WTC11 (cell line): Measurements from ENCODE around the gene DEFB118. TPM values are rescaled to one million over a fixed set of nuclear protein-coding genes. Genes with fewer than 3 reads are reported as not detected.

Source experiments
- ATAC-seq: fragments of 200-7000 bp; cut with Tn5 transposase; 2 replicates; pipeline ENCODE4 v1.10.0; 2021; ENCODE audit warnings: mild to moderate bottlenecking, moderate library complexity
- CTCF ChIA-PET: fragments of 300-600 bp; sonication (Branson Sonifier 250); formaldehyde crosslinking; loops from one replicate; lab custom pipeline; 2021; ENCODE audit warnings: antibody characterized with exemption; lab: Charles Lee
- POLR2A ChIA-PET: fragments of 350-600 bp; sonication (Branson Sonifier 250); formaldehyde crosslinking; loops from one replicate; lab custom pipeline; 2021; ENCODE audit warnings: antibody characterized with exemption; lab: Charles Lee
- DNase-seq: peaks from one replicate; pipeline ENCODE4 v3.0.0; 2021; ENCODE audit warnings: low spot score
- H3K27ac Mint-ChIP-seq: 2 replicates; pipeline ENCODE4 v1.8.0; 2021; ENCODE audit warnings: mixed read lengths
- H3K27me3 Mint-ChIP-seq: 2 replicates; pipeline ENCODE4 v1.8.0; 2021; ENCODE audit warnings: low read depth, mild to moderate bottlenecking, moderate library complexity, mixed read lengths
- H3K36me3 Mint-ChIP-seq: 2 replicates; pipeline ENCODE4 v1.8.0; 2021; ENCODE audit warnings: mixed read lengths
- H3K4me1 Mint-ChIP-seq: 2 replicates; pipeline ENCODE4 v1.8.0; 2022; ENCODE audit warnings: mixed read lengths
- H3K4me3 Mint-ChIP-seq: 2 replicates; pipeline ENCODE4 v1.8.0; 2021; ENCODE audit warnings: mild to moderate bottlenecking, moderate library complexity, mixed read lengths
- H3K9me3 Mint-ChIP-seq: 2 replicates; pipeline ENCODE4 v1.8.0; 2021; ENCODE audit warnings: mixed read lengths
- CBFB ChIP-seq: sonication (generic); formaldehyde crosslinking; IDR thresholded peaks from 2 replicates; pipeline ENCODE4 v1.8.1; 2022; ENCODE audit warnings: mild to moderate bottlenecking, low read depth, missing genetic modification reagents
- CDX4 ChIP-seq: fragments of 250-450 bp; sonication (Bioruptor Pico); IDR thresholded peaks from 2 replicates; pipeline ENCODE4 v1.9.0; 2021; ENCODE audit warnings: moderate library complexity, mild to moderate bottlenecking, inconsistent platforms, borderline replicate concordance
- CTCF ChIP-seq: fragments of 200-600 bp; IDR thresholded peaks from 2 replicates; pipeline ENCODE4 v1.8.0; 2022; ENCODE audit warnings: antibody characterized with exemption
- E2F1 ChIP-seq: sonication (generic); formaldehyde crosslinking; IDR thresholded peaks from 2 replicates; pipeline ENCODE4 v1.8.0; 2022; ENCODE audit warnings: mild to moderate bottlenecking, missing genetic modification reagents
- ELF4 ChIP-seq: sonication (generic); formaldehyde crosslinking; IDR thresholded peaks from 2 replicates; pipeline ENCODE4 v1.8.1; 2022; ENCODE audit warnings: low read depth, mild to moderate bottlenecking, moderate library complexity, missing genetic modification reagents
- EMX1 ChIP-seq: fragments of 250-450 bp; sonication (Bioruptor Pico); IDR thresholded peaks from 2 replicates; pipeline ENCODE4 v1.8.0; 2021; ENCODE audit warnings: mild to moderate bottlenecking
- GTF2I ChIP-seq: fragments of 250-450 bp; sonication (Bioruptor Pico); conservative IDR thresholded peaks from 2 replicates; pipeline ENCODE4 v1.4.0; 2021; ENCODE audit warnings: mild to moderate bottlenecking
- HMGA2 ChIP-seq: fragments of 250-450 bp; sonication (Bioruptor Pico); IDR thresholded peaks from 2 replicates; pipeline ENCODE4 v1.4.0; 2021; ENCODE audit warnings: mild to moderate bottlenecking, moderate library complexity
- HMGXB4 ChIP-seq: sonication (generic); formaldehyde crosslinking; IDR thresholded peaks from 2 replicates; pipeline ENCODE4 v1.8.1; 2023; ENCODE audit warnings: mild to moderate bottlenecking, moderate library complexity, missing genetic modification reagents
- IRF1 ChIP-seq: sonication (generic); formaldehyde crosslinking; IDR thresholded peaks from 2 replicates; pipeline ENCODE4 v1.8.0; 2023; ENCODE audit warnings: missing genetic modification reagents
- KAT7 ChIP-seq: sonication (generic); formaldehyde crosslinking; IDR thresholded peaks from 2 replicates; pipeline ENCODE4 v1.8.1; 2023; ENCODE audit warnings: missing genetic modification reagents, mild to moderate bottlenecking, borderline replicate concordance
- MXD4 ChIP-seq: fragments of 250-450 bp; sonication (Bioruptor Pico); IDR thresholded peaks from 2 replicates; pipeline ENCODE4 v1.8.0; 2021; ENCODE audit warnings: mild to moderate bottlenecking, moderate library complexity, borderline replicate concordance
- MYBL2 ChIP-seq: sonication (generic); formaldehyde crosslinking; IDR thresholded peaks from 2 replicates; pipeline ENCODE4 v1.8.1; 2023; ENCODE audit warnings: mild to moderate bottlenecking, moderate library complexity, missing genetic modification reagents
- NFATC4 ChIP-seq: fragments of 250-450 bp; sonication (Bioruptor Pico); IDR thresholded peaks from 2 replicates; pipeline ENCODE4 v1.9.0; 2021; ENCODE audit warnings: mild to moderate bottlenecking
- OVOL2 ChIP-seq: fragments of 250-450 bp; sonication (Bioruptor Pico); IDR thresholded peaks from 2 replicates; pipeline ENCODE4 v1.9.0; 2021; ENCODE audit warnings: mild to moderate bottlenecking, borderline replicate concordance
- TEAD1 ChIP-seq: sonication (generic); formaldehyde crosslinking; IDR thresholded peaks from 2 replicates; pipeline ENCODE4 v1.8.0; 2022; ENCODE audit warnings: mild to moderate bottlenecking, missing genetic modification reagents
- ZNF232 ChIP-seq: sonication (generic); formaldehyde crosslinking; IDR thresholded peaks from 2 replicates; pipeline ENCODE4 v1.8.0; 2022; ENCODE audit warnings: mild to moderate bottlenecking, missing genetic modification reagents
- ZNF423 ChIP-seq: fragments of 250-450 bp; sonication (Bioruptor Pico); IDR thresholded peaks from 2 replicates; pipeline ENCODE4 v2.1.2; 2022; ENCODE audit warnings: mild to moderate bottlenecking, moderate library complexity
- ZNF532 ChIP-seq: fragments of 250-450 bp; sonication (Bioruptor Pico); IDR thresholded peaks from 2 replicates; pipeline ENCODE4 v1.9.0; 2021; ENCODE audit warnings: mild to moderate bottlenecking, borderline replicate concordance
- total RNA-seq: library from RNA; stranded (reverse); gene quantifications from 3 replicates; pipeline ENCODE4 v1.2.3, GENCODE V29; 2021

DEFB118 gene
- total RNA-seq, 1 experiment from 2014 or later = not detected

GRCh38 chr20:31390490-31390889 lies 22.1 kb downstream of the DEFB118 start, which contains the start of gene DEFB119 (continued):
- no peak for TF ChIP-seq ZNF532 (CRISPR knock-in tag)

- ATAC-seq = no peak
- CTCF ChIA-PET = no interaction called here
- H3K27ac Mint-ChIP-seq = no peak overlapping the region
- H3K9me3 Mint-ChIP-seq = peaks cover 82% of the 10 kb centered on the region
- H3K27me3 Mint-ChIP-seq = peaks cover 17% of the 10 kb centered on the region
- H3K36me3 Mint-ChIP-seq = peaks cover 67% of the 10 kb centered on the region
- POLR2A ChIA-PET = no interaction called here
- no peaks in the 10 kb centered on the region for H3K4me1 Mint-ChIP-seq
- H3K4me3 Mint-ChIP-seq = no peak overlapping the region
- no peak for TF ChIP-seq ZNF423 (CRISPR knock-in tag)
- no peak for TF ChIP-seq KAT7 (CRISPR knock-in tag)
- TF ChIP-seq OVOL2 = no peak
- TF ChIP-seq TEAD1 (CRISPR knock-in tag) = no peak
- TF ChIP-seq ELF4 = no peak
- TF ChIP-seq IRF1 (CRISPR knock-in tag) = no peak
- no peak for TF ChIP-seq GTF2I
- TF ChIP-seq NFATC4 (CRISPR knock-in tag) = no peak
- TF ChIP-seq, all 79 proteins: peak for 0
- no peak for DNase-seq
These were observed 24.4 kb downstream of the DEFB118 start for GRCh38 chr20:31392836-31393235.

GRCh38 chr20:31394900-31395299 lies 26.5 kb downstream of the DEFB118 start:
- CTCF ChIA-PET = no interaction called here
- Mint-ChIP-seq H3K4me3 (no peak overlapping the region), H3K27me3 (peaks cover 15% of the 10 kb centered on the region), H3K36me3 (peaks cover 61% of the 10 kb centered on the region), H3K9me3 (peaks cover 74% of the 10 kb centered on the region), H3K4me1 (no peaks in the 10 kb centered on the region), H3K27ac (no peak overlapping the region)
- POLR2A ChIA-PET = no interaction called here
- no peak for TF ChIP-seq CDX4 (CRISPR knock-in tag)
- TF ChIP-seq HMGXB4 (CRISPR knock-in tag) = no peak
- no peak for TF ChIP-seq CBFB
- DNase-seq (no peak), ATAC-seq (no peak)

- no peak for DNase-seq
- Mint-ChIP-seq H3K27ac (no peak overlapping the region), H3K27me3 (peaks cover 7% of the 10 kb centered on the region; the same call in 1 of the 2 replicates), H3K9me3 (peaks cover 28% of the 10 kb centered on the region), H3K4me3 (no peak overlapping the region), H3K4me1 (no peaks in the 10 kb centered on the region), H3K36me3 (peaks cover 37% of the 10 kb centered on the region)
- ChIA-PET CTCF (interaction anchor here (1.6 kb wide), 1 partner anchor 99 kb away, joined by 4 read pairs; no protein-coding TSS in a partner anchor), POLR2A (no interaction called here)
- no peak for ATAC-seq
- TF ChIP-seq TEAD1 (CRISPR knock-in tag) (no peak), MYBL2 (CRISPR knock-in tag) (no peak), CTCF (no peak), E2F1 (no peak), EMX1 (no peak), ZNF423 (CRISPR knock-in tag) (no peak), HMGXB4 (CRISPR knock-in tag) (no peak), ZNF232 (CRISPR knock-in tag) (no peak), MXD4 (CRISPR knock-in tag) (no peak), HMGA2 (CRISPR knock-in tag) (no peak)
These were observed 35.5 kb downstream of the DEFB118 start for GRCh38 chr20:31403886-31404285.
